Measurements from ENCODE around the gene EEIG2.

The EEIG2 gene

DNA sequence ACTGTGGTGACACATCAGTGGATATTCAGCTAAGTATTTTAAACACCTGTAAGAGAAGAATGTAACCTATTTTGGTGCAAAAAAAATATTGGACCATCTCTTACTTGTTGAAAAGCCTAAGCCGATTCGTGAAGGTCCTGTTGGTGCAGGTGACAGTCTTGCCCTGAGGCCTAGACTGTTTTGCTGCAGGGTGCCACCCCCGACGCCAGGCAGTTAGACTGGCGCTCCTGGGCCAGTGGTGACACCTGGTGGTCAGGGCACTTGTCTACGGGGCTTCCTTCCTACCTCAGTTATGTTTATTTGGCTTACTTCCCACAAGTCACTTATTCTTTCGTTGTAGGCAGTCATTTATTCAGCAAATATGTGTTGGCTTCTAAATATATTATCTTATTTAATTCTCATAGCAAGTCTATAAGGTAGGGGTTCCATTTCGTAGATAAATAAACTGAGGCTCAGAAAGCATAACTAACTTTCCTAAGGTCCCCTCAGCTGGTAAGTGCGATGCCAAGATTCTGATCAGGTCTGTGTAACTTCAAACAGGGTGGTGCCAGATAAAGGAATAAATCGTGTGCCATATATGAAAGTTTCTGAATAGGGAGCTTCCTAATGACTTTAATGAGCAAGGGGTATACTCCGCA lies 1.9 kb downstream of the EEIG2 start:
- TF ChIP-seq TAF1 (IDR thresholded peaks at IDR 0.05; ENCODE audit: low read depth) (no peak), RAD21 (IDR thresholded peaks at IDR 0.05; ENCODE audit: low read depth) (peak; percentile 86), NFIC (IDR thresholded peaks at IDR 0.05) (no peak)

GRCh38 chr1:108563808-108564207 lies 3.9 kb downstream of the EEIG2 start:
- no peak for TF ChIP-seq YY1 (IDR thresholded peaks at IDR 0.05; ENCODE audit: low read depth)
- TF ChIP-seq ZBTB7A (IDR thresholded peaks at IDR 0.05; ENCODE audit: low read depth) = no peak
- TF ChIP-seq RAD21 (IDR thresholded peaks at IDR 0.05; ENCODE audit: low read depth) = no peak
- no peak for TF ChIP-seq NFIC (IDR thresholded peaks at IDR 0.05)
- no peak for TF ChIP-seq EGR1 (IDR thresholded peaks at IDR 0.05)
- TF ChIP-seq REST (IDR thresholded peaks at IDR 0.05; ENCODE audit: low read depth) = no peak
- TF ChIP-seq TAF1 (IDR thresholded peaks at IDR 0.05; ENCODE audit: low read depth) = no peak
- no peak for TF ChIP-seq EP300 (IDR thresholded peaks at IDR 0.05; ENCODE audit: borderline replicate concordance)
- TF ChIP-seq CEBPB (IDR thresholded peaks at IDR 0.05) = no peak

DNA sequence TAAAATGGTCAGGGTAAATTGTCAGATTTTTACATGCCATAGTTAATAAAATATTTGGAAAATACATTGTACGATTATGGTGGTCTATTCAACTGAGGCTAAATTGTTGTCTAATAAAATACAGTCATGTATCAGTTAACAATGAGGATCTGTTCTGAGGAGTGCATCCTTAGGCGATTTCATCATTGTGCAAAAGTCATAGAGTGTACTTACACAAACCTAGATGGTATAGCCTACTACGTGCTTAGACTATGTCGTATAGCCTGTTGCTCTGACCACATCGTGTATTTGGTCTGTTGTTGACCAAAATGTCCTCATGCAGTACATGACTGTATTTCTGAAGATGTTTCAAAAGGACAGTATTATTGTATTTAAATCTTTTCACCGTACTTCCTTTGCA lies 5.2 kb downstream of the EEIG2 start:
- TF ChIP-seq ZBTB7A (IDR thresholded peaks at IDR 0.05; ENCODE audit: low read depth) (no peak), EGR1 (IDR thresholded peaks at IDR 0.05) (no peak)
- TF ChIP-seq, protein P1, sequence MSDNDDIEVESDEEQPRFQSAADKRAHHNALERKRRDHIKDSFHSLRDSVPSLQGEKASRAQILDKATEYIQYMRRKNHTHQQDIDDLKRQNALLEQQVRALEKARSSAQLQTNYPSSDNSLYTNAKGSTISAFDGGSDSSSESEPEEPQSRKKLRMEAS (IDR thresholded peaks at IDR 0.05) = no peak
- TF ChIP-seq, protein P2, sequence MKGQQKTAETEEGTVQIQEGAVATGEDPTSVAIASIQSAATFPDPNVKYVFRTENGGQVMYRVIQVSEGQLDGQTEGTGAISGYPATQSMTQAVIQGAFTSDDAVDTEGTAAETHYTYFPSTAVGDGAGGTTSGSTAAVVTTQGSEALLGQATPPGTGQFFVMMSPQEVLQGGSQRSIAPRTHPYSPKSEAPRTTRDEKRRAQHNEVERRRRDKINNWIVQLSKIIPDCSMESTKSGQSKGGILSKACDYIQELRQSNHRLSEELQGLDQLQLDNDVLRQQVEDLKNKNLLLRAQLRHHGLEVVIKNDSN (IDR thresholded peaks at IDR 0.05) = no peak

DNA sequence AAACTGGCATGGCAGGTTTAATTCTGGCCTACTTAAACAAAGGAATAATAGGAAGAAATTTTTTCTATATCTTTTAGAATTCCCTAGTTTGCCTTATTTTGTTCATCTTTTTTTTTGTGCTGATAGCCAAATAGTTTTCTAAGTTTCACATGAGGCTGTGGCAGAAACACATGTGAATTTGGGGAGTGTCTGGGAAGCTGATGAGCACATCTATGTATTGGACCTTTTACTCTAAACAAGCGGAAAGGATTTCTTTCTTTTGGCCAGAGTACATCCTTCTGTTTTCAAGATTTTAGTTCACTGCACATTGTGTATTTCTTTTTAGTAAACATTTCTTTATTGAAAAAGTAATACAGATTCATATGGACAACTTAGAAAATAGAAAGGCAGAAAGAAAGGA lies 5.6 kb downstream of the EEIG2 start:
- TF ChIP-seq, protein P1 (IDR thresholded peaks at IDR 0.05) = no peak
- TF ChIP-seq CEBPB (IDR thresholded peaks at IDR 0.05) (no peak), EGR1 (IDR thresholded peaks at IDR 0.05) (no peak), FOXM1 (IDR thresholded peaks at IDR 0.05; ENCODE audit: borderline replicate concordance, low read depth) (no peak), ZBTB7A (IDR thresholded peaks at IDR 0.05; ENCODE audit: low read depth) (no peak), TAF1 (IDR thresholded peaks at IDR 0.05; ENCODE audit: low read depth) (no peak), TCF12 (IDR thresholded peaks at IDR 0.05; ENCODE audit: low read depth) (no peak), REST (IDR thresholded peaks at IDR 0.05; ENCODE audit: low read depth) (no peak), TEAD4 (IDR thresholded peaks at IDR 0.05) (no peak), NFIC (IDR thresholded peaks at IDR 0.05) (no peak), RAD21 (IDR thresholded peaks at IDR 0.05; ENCODE audit: low read depth) (no peak), YY1 (IDR thresholded peaks at IDR 0.05; ENCODE audit: low read depth) (no peak), CREB1 (IDR thresholded peaks at IDR 0.05; ENCODE audit: low read depth) (no peak), EP300 (IDR thresholded peaks at IDR 0.05; ENCODE audit: borderline replicate concordance) (no peak)
- TF ChIP-seq, protein P2 (IDR thresholded peaks at IDR 0.05) = no peak

GRCh38 chr1:108568589-108568988 lies 8.7 kb downstream of the EEIG2 start:
- TF ChIP-seq, protein P2 (IDR thresholded peaks at IDR 0.05) = no peak
- no peak for TF ChIP-seq FOXM1 (IDR thresholded peaks at IDR 0.05; ENCODE audit: borderline replicate concordance, low read depth)
- no peak for TF ChIP-seq TEAD4 (IDR thresholded peaks at IDR 0.05)
- TF ChIP-seq NFIC (IDR thresholded peaks at IDR 0.05) = no peak
- no peak for TF ChIP-seq CREB1 (IDR thresholded peaks at IDR 0.05; ENCODE audit: low read depth)
- TF ChIP-seq, protein P1 (IDR thresholded peaks at IDR 0.05) = no peak
- no peak for TF ChIP-seq REST (IDR thresholded peaks at IDR 0.05; ENCODE audit: low read depth)
- TF ChIP-seq RAD21 (IDR thresholded peaks at IDR 0.05; ENCODE audit: low read depth) = no peak
- TF ChIP-seq ZBTB7A (IDR thresholded peaks at IDR 0.05; ENCODE audit: low read depth) = no peak
- no peak for TF ChIP-seq EP300 (IDR thresholded peaks at IDR 0.05; ENCODE audit: borderline replicate concordance)
- no peak for TF ChIP-seq TCF12 (IDR thresholded peaks at IDR 0.05; ENCODE audit: low read depth)
- no peak for TF ChIP-seq CEBPB (IDR thresholded peaks at IDR 0.05)
- TF ChIP-seq YY1 (IDR thresholded peaks at IDR 0.05; ENCODE audit: low read depth) = no peak
- no peak for TF ChIP-seq EGR1 (IDR thresholded peaks at IDR 0.05)
- no peak for TF ChIP-seq TAF1 (IDR thresholded peaks at IDR 0.05; ENCODE audit: low read depth)
